Smooth muscle cell (in vitro differentiated cells): Measurements from ENCODE around the gene OTOS. TPM values are rescaled to one million over a fixed set of nuclear protein-coding genes. Genes with fewer than 3 reads are reported as not detected.

Experiments
- DNase-seq: peaks from one replicate; lab custom pipeline; 2025; ENCODE audit not compliant: unreplicated experiment; lab: John Stamatoyannopoulos, UW
- H2AFZ ChIP-seq: fragments of 200-600 bp; sonication (generic); 2 replicates; pipeline ENCODE4 v1.6.0; 2016; ENCODE audit warnings: antibody characterized with exemption, low read depth, mild to moderate bottlenecking
- H3F3A ChIP-seq: fragments of 200-600 bp; sonication (generic); 2 replicates; pipeline ENCODE4 v1.6.0; 2017; ENCODE audit warnings: antibody characterized with exemption, low read depth
- H3K27ac ChIP-seq: fragments of 200-600 bp; sonication (generic); 2 replicates; pipeline ENCODE4 v1.5.1; 2016; ENCODE audit warnings: low read depth, mild to moderate bottlenecking
- H3K27me3 ChIP-seq: fragments of 200-600 bp; sonication (generic); 2 replicates; pipeline ENCODE4 v1.6.1; 2016; ENCODE audit warnings: low read depth, mild to moderate bottlenecking
- H3K36me3 ChIP-seq: fragments of 200-600 bp; sonication (generic); 2 replicates; pipeline ENCODE4 v1.5.1; 2016; ENCODE audit warnings: low read depth
- H3K4me1 ChIP-seq: fragments of 200-600 bp; sonication (generic); 2 replicates; pipeline ENCODE4 v1.5.1; 2016; ENCODE audit warnings: low read depth
- H3K4me2 ChIP-seq: fragments of 200-600 bp; sonication (generic); 2 replicates; pipeline ENCODE4 v1.6.0; 2016; ENCODE audit warnings: mild to moderate bottlenecking
- H3K4me3 ChIP-seq: fragments of 200-600 bp; sonication (generic); 2 replicates; pipeline ENCODE4 v1.5.1; 2016; ENCODE audit warnings: mild to moderate bottlenecking
- H3K79me2 ChIP-seq: fragments of 200-600 bp; sonication (generic); 2 replicates; pipeline ENCODE4 v1.6.0; 2016; ENCODE audit warnings: low read depth, mild to moderate bottlenecking
- H3K9ac ChIP-seq: fragments of 200-600 bp; sonication (generic); 2 replicates; pipeline ENCODE4 v1.6.0; 2016; ENCODE audit warnings: low read depth
- H3K9me3 ChIP-seq: fragments of 200-600 bp; sonication (generic); replicated peaks from 2 replicates; pipeline ENCODE4 v1.5.1; 2016; ENCODE audit warnings: low read depth
- H4K20me1 ChIP-seq: fragments of 200-600 bp; sonication (generic); 2 replicates; pipeline ENCODE4 v1.6.0; 2016; ENCODE audit warnings: low read depth
- WGBS: methylation state at CpG from one replicate; pipeline ENCODE4 v1.1.7; 2016; ENCODE audit warnings: low lambda C conversion rate; 5-methylcytosine and 5-hydroxymethylcytosine counted together
- polyA plus RNA-seq: library from polyadenylated mRNA; unstranded; fragments of >200 nt; fragmentation: Nextera tagmentation; extraction: Ambion mirVana; gene quantifications from 2 replicates; pipeline ENCODE4 v1.2.1, GENCODE V29; 2016
- total RNA-seq: library from RNA; depleted of rRNA; stranded (reverse); fragments of >200 nt; gene quantifications from 2 replicates; pipeline ENCODE4 v1.2.3, GENCODE V29; 2014
- TF ChIP-seq, protein P1 (sequence below): fragments of 200-600 bp; sonication (generic); IDR thresholded peaks from 2 replicates; pipeline ENCODE4 v1.5.1; 2017; ENCODE audit warnings: borderline replicate concordance, mild to moderate bottlenecking, antibody characterized with exemption; ENCODE audit not compliant: insufficient read depth, poor library complexity, severe bottlenecking

Gene OTOS
- total and polyA plus RNA-seq, 2 experiments from 2014 or later: not detected

- Histone ChIP-seq H3K4me3 (no peak overlapping the region), H3F3A (no peaks in the 10 kb centered on the region), H2AFZ (no peak overlapping the region), H3K4me1 (no peaks in the 10 kb centered on the region), H3K27ac (no peak overlapping the region), H3K4me2 (no peak overlapping the region), H4K20me1 (no peaks in the 10 kb centered on the region), H3K9me3 (no peaks in the 10 kb centered on the region), H3K27me3 (peaks cover 3% of the 10 kb centered on the region), H3K79me2 (no peaks in the 10 kb centered on the region), H3K9ac (no peak overlapping the region), H3K36me3 (no peaks in the 10 kb centered on the region)
- 92% methylated on average over 17 of the region's 21 CpGs for WGBS
- no peak for DNase-seq
- TF ChIP-seq, protein P1, sequence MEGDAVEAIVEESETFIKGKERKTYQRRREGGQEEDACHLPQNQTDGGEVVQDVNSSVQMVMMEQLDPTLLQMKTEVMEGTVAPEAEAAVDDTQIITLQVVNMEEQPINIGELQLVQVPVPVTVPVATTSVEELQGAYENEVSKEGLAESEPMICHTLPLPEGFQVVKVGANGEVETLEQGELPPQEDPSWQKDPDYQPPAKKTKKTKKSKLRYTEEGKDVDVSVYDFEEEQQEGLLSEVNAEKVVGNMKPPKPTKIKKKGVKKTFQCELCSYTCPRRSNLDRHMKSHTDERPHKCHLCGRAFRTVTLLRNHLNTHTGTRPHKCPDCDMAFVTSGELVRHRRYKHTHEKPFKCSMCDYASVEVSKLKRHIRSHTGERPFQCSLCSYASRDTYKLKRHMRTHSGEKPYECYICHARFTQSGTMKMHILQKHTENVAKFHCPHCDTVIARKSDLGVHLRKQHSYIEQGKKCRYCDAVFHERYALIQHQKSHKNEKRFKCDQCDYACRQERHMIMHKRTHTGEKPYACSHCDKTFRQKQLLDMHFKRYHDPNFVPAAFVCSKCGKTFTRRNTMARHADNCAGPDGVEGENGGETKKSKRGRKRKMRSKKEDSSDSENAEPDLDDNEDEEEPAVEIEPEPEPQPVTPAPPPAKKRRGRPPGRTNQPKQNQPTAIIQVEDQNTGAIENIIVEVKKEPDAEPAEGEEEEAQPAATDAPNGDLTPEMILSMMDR: no peak
Observed at GRCh38 chr2:240161087-240161750, 20.8 kb upstream of the OTOS start.

DNA sequence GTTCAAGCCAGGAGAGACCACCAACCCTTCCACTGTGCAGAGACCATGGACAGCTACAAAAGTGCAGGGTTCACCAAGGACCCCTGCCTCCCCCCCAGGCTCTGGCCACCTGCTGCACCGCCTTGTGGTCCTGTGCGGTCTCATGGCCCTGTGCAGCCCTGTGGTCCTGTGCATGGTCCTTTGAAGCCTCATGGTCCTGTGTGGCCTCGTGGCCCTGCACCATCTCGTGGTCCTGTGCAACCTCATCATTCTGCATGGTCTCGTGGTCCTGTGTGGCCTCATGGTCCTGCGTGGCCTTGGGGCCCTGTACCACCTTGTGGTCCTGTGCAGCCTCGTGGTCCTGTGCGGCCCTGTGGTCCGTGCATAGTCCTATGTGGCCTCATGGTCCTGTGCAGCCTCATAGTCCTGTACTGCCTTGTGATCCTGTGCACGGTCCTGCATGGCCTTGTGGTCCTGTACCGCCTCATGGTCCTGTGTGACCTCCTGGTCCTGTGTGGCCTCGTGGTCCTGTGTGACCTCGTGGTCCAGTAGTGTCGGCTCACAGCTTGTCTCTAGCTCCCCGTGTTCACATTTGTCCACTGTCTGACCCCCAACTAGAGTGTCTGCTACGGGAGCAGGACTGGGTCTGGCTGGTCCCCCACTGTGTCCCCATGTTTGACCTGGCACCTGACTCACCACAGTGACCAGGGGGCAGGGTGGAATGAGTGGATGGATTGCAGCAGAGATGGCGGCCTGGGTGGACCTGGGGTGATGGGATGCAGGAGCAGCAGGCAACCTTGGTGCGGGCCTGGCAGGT, 20.0 kb upstream of the OTOS start:
- 96% methylated on average over 18 of the region's 18 CpGs for WGBS
- DNase-seq: no peak
- Histone ChIP-seq H3K9ac (no peak overlapping the region), H3K36me3 (no peaks in the 10 kb centered on the region), H3K79me2 (no peaks in the 10 kb centered on the region), H3K4me2 (no peak overlapping the region), H3F3A (no peaks in the 10 kb centered on the region), H4K20me1 (no peaks in the 10 kb centered on the region), H2AFZ (no peak overlapping the region), H3K4me3 (no peak overlapping the region), H3K27me3 (no peaks in the 10 kb centered on the region), H3K27ac (no peak overlapping the region), H3K9me3 (no peaks in the 10 kb centered on the region), H3K4me1 (peaks cover 3% of the 10 kb centered on the region)
- TF ChIP-seq, protein P1: no peak

- Histone ChIP-seq H3K27me3 (no peaks in the 10 kb centered on the region), H3K4me3 (no peak overlapping the region), H3F3A (no peaks in the 10 kb centered on the region), H3K4me2 (no peak overlapping the region), H3K79me2 (no peaks in the 10 kb centered on the region), H3K9me3 (no peaks in the 10 kb centered on the region), H3K27ac (no peak overlapping the region), H3K9ac (no peak overlapping the region), H2AFZ (no peak overlapping the region), H3K4me1 (peaks cover 13% of the 10 kb centered on the region), H4K20me1 (no peaks in the 10 kb centered on the region), H3K36me3 (no peaks in the 10 kb centered on the region)
- TF ChIP-seq, protein P1: no peak
- no peak for DNase-seq
- WGBS: 90% methylated on average over 21 of the region's 21 CpGs
Observed at GRCh38 chr2:240159251-240159839, 18.9 kb upstream of the OTOS start.
